Mucosa of descending colon (tissue), 3 donors: Measurements from ENCODE around the gene RRAS2. TPM values are rescaled to one million over a fixed set of nuclear protein-coding genes. Genes with fewer than 3 reads are reported as not detected.
A peak's percentile ranks its signal among the peaks of the same experiment; 100 is the strongest.

ENCODE experiments used
- ATAC-seq: fragments of 200-7000 bp; cut with Tn5 transposase; one replicate; pipeline ENCODE4 v1.9.1; 2020; ENCODE audit warnings: mild to moderate bottlenecking, moderate library complexity
- DNase-seq, 3 donors: peaks; one replicate each; pipeline ENCODE4 v3.0.0-alpha.2; 2020
- H3K36me3 ChIP-seq: fragments of 200-600 bp; one replicate; pipeline ENCODE4 v1.8.0; 2021; ENCODE audit warnings: low read depth, mild to moderate bottlenecking
- H3K4me1 ChIP-seq: fragments of 200-600 bp; one replicate; pipeline ENCODE4 v1.8.0; 2021; ENCODE audit warnings: low read depth, mild to moderate bottlenecking
- H3K4me3 ChIP-seq: fragments of 200-600 bp; one replicate; pipeline ENCODE4 v1.8.0; 2021; ENCODE audit warnings: mild to moderate bottlenecking
- H3K9me3 ChIP-seq: fragments of 200-600 bp; one replicate; pipeline ENCODE4 v1.8.0; 2021; ENCODE audit warnings: mild to moderate bottlenecking
- intact Hi-C, 2 donors: fragments of 100-400 bp; cut with DNase I in 1 of 2; cut with micrococcal nuclease in 1 of 2; formaldehyde crosslinking; loops; one replicate each; pipeline versions ENCODE4 v1.11.0 to v1.11.1; 2022; cut with DNase I, micrococcal nuclease
- total RNA-seq, 3 donors: library from RNA; stranded (reverse); fragmentation: NEBNext Ultra II Directional in 2 of 3; extraction: Animal tissue kit (Norgen Biotek cat#: 25700) in 2 of 3; gene quantifications; one replicate each; pipeline versions ENCODE4 v1.2.1 to v1.2.4, GENCODE V29; 2021 to 2023
- TF ChIP-seq, protein P1 (sequence below): fragments of 200-600 bp; IDR thresholded peaks from one replicate; pipeline ENCODE4 v1.8.0; 2022; ENCODE audit warnings: antibody characterized with exemption, mild to moderate bottlenecking
- donor health status: DM: no; HTN: no; CAD: no; lungs with moderate emphysema.
- donor health status: DM: no; HTN: no; CAD: no.
- donor health status: DM: no; HTN: yes; CAD: no.

Gene RRAS2
- total RNA-seq, 3 donors from 2014 or later, result 23.5 to 43.3 (median 27.6) TPM

DNA sequence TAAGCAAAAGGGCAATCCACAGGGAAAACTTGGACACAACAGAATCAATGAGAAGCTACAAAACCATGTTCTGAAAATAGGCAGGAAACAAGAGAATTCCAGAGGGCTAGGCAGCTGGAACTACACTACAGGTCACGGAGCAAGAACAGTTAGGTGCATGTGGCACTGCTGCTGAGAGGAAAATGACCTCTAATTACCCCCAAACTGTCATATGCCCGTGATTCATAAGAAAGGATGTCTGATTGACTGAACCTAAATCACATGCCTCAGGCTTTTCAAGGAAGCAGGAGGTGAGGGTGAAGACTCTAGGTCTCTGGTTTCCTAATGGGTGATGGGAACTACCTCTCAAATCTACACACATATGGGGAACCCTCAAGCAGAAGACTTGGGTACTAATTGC is 17.9 kb upstream of the RRAS2 start:
- DNase-seq (no peak), ATAC-seq (no peak)
- no peaks in the 10 kb centered on the region for H3K9me3 ChIP-seq
- H3K4me3 ChIP-seq, result no peak overlapping the region
- peaks cover 4% of the 10 kb centered on the region for H3K4me1 ChIP-seq
- intact Hi-C loops, result no loop called here
- TF ChIP-seq, protein P1, sequence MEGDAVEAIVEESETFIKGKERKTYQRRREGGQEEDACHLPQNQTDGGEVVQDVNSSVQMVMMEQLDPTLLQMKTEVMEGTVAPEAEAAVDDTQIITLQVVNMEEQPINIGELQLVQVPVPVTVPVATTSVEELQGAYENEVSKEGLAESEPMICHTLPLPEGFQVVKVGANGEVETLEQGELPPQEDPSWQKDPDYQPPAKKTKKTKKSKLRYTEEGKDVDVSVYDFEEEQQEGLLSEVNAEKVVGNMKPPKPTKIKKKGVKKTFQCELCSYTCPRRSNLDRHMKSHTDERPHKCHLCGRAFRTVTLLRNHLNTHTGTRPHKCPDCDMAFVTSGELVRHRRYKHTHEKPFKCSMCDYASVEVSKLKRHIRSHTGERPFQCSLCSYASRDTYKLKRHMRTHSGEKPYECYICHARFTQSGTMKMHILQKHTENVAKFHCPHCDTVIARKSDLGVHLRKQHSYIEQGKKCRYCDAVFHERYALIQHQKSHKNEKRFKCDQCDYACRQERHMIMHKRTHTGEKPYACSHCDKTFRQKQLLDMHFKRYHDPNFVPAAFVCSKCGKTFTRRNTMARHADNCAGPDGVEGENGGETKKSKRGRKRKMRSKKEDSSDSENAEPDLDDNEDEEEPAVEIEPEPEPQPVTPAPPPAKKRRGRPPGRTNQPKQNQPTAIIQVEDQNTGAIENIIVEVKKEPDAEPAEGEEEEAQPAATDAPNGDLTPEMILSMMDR, result no peak
- no peaks in the 10 kb centered on the region for H3K36me3 ChIP-seq

DNA sequence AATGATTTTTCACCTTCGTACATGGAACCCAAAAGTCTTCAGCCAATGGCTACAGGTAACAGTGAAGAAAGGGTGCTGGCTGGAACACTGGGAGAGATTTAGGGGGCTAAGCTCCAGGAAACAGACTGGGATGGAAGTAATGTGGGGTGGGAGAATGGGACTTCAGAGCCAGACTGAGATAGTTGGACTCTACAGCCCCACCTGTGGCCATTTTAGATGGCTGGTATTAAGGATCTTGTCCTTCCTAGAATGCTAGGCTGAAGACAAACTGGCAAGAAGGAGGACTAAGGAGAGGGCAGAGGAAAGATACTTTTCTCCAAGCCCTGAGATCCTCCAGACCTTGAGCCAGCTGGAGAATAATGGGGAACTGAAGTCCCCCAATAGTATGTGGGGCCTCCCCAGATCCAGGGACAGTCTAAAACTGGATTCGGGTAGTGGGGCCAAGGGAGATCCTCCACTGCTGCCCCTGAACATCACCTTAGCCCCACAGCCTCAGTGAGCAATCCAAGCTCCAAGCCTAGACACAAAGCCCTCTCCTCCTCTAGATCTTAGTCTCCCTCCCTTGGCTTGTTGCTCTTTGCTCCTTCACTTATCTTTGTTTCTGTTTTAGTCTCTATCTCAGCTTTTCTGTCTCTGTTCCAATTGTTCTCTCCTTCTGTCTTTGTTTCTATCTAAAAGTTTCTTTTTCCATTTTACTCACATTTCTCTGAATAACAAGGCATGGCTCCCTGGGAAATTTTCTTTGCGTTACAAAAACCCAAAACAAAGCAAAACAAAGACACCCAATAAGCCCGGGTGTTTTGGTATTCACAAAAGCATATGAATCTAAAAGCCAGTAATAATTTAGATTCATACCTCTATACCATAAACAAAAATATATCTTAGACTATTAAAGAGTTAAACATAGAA is 16.2 kb upstream of the RRAS2 start:
- Histone ChIP-seq H3K4me1 (no peaks in the 10 kb centered on the region), H3K36me3 (no peaks in the 10 kb centered on the region), H3K4me3 (no peak overlapping the region), H3K9me3 (no peaks in the 10 kb centered on the region)
- DNase-seq (no peak), ATAC-seq (no peak)
- TF ChIP-seq, protein P1, result no peak
- intact Hi-C loops, result no loop called here

DNA sequence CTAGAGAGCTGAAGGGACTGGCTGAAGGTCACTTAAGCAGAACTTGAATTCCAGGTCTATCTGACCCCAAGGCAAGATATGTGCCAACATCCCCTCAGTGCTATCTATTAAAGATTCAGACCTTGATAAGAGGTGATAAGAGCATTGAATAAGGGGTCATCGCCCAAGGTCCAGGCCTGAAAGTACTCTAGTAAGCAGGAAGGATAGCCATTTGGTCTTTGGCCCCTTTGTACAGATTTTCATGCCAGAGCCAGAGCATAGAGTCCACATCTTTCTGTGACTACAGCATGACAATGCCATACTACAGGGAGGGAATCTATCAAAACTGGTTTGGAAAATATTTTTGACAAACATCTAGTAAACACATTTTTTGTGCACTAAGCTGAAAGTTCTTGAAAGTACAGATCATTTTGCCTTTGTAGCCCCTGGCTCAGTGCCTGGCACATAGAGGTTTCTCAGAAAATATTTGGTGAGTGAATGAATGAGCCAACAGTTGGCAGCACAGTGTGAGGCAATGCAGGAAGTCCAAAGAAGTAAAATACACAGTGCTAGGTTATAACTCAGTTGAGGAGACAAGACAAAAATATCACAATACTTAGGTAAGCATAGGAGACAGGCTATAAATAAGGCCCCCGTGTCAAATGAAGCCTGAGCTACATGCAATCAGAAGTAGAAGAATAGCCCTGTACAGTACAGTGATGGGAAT is 15.1 kb upstream of the RRAS2 start:
- no peaks in the 10 kb centered on the region for H3K4me1 ChIP-seq
- no peaks in the 10 kb centered on the region for H3K9me3 ChIP-seq
- H3K36me3 ChIP-seq, result no peaks in the 10 kb centered on the region
- intact Hi-C loops, result no loop called here
- TF ChIP-seq, protein P1, result no peak
- no peak for DNase-seq
- peak; percentile 64 for ATAC-seq
- H3K4me3 ChIP-seq, result no peak overlapping the region

DNA sequence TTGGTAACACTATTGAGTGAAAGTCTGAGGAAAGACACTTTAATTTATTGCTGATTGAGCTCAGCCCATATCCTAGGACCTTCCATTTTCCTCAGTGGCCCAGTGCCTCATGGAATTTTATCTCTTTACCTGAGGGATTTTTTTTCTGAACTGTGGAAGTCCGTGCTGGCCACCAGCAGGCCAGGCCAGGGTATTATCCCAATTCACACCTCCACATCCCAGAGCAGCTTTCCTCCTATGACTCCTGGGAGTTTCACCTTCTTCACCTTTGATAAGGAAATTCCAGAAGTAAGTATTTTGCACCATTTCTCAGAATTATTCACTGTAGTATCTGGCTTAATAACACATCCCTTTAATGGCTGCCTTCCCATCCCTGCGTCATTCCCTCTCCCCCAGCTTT is 13.0 kb upstream of the RRAS2 start:
- Histone ChIP-seq H3K36me3 (no peaks in the 10 kb centered on the region), H3K4me1 (no peaks in the 10 kb centered on the region), H3K4me3 (no peak overlapping the region), H3K9me3 (no peaks in the 10 kb centered on the region)
- ATAC-seq (no peak), DNase-seq (no peak)
- intact Hi-C loops, result no loop called here
- TF ChIP-seq, protein P1, result no peak

DNA sequence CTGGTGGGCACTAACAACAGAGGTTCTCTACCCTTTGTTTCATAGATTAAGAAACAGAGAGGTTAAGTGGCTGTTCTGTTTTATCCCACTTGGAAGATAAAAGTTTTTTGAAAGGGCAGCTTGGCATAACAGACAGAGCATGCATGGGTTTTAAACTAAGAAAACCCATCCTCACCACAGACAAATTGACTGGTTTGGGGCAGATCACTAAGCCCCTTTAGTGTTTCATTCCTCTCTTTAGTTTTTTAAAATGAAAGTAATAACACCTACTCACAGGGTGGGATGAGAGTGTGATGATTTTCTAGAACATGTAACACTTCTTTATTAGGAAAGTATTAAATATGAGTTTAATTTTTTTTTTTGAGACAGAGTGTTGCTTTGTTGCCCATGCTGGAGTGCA is 12.3 kb upstream of the RRAS2 start:
- intact Hi-C loops, result no loop called here
- H3K4me1 ChIP-seq, result no peaks in the 10 kb centered on the region
- TF ChIP-seq, protein P1, result no peak
- H3K36me3 ChIP-seq, result no peaks in the 10 kb centered on the region
- no peaks in the 10 kb centered on the region for H3K9me3 ChIP-seq
- no peak overlapping the region for H3K4me3 ChIP-seq
- DNase-seq (no peak), ATAC-seq (no peak)
